ENCODE data around the gene PLCL1.

DNA sequence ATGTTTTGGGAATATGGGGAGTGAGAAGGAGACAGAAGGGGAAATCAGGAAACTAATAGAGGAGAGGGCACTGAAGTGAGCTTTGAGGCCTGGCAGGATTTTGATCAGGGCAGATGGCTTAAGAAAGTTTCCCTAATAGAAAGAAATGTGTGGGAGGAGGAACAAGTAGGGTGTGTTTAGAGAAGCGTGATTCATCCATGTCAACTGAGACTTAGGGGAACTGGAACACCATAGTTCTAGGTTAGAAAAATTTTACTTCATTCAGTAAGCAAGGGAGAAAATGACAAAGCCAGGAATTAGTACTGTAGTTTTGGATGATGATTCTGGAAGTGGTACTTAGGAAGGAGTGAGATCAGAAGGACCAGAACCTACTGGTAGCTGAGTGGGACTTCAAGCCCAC, 296.0 kb downstream of the PLCL1 start:
- TF ChIP-seq, protein P1, sequence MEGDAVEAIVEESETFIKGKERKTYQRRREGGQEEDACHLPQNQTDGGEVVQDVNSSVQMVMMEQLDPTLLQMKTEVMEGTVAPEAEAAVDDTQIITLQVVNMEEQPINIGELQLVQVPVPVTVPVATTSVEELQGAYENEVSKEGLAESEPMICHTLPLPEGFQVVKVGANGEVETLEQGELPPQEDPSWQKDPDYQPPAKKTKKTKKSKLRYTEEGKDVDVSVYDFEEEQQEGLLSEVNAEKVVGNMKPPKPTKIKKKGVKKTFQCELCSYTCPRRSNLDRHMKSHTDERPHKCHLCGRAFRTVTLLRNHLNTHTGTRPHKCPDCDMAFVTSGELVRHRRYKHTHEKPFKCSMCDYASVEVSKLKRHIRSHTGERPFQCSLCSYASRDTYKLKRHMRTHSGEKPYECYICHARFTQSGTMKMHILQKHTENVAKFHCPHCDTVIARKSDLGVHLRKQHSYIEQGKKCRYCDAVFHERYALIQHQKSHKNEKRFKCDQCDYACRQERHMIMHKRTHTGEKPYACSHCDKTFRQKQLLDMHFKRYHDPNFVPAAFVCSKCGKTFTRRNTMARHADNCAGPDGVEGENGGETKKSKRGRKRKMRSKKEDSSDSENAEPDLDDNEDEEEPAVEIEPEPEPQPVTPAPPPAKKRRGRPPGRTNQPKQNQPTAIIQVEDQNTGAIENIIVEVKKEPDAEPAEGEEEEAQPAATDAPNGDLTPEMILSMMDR (IDR thresholded peaks at IDR 0.05), result no peak
- TF ChIP-seq EP300 (IDR thresholded peaks at IDR 0.05), result no peak
- TF ChIP-seq POLR2AphosphoS5 (IDR thresholded peaks at IDR 0.05), result no peak
